8988T (cell line): Measurements from ENCODE around the gene PACC1.

Experiments used
- DNase-seq: peaks from one replicate; pipeline ENCODE4 v3.0.0; 2011

PACC1 gene

GRCh38 chr1:212414328-212415106 lies at the start of gene PACC1:
TSS of gene PACC1 (minus strand) at chr1:212414886. CDS start at chr1:212414757, 129 bp downstream.
- DNase-seq, result peak; percentile 89

GRCh38 chr1:212463565-212464285 lies 49.0 kb upstream of the PACC1 start:
- DNase-seq, result no peak

- no peak for DNase-seq
Measured at GRCh38 chr1:212461916-212462660, 47.4 kb upstream of the PACC1 start.

- DNase-seq, result no peak
Measured at GRCh38 chr1:212460376-212460775, 45.7 kb upstream of the PACC1 start.

GRCh38 chr1:212459656-212460055 lies 45.0 kb upstream of the PACC1 start:
- DNase-seq, result no peak

- no peak for DNase-seq
Measured at GRCh38 chr1:212458817-212459216, 44.1 kb upstream of the PACC1 start.

- peak; percentile 57 for DNase-seq
Measured at GRCh38 chr1:212457740-212458338, 43.2 kb upstream of the PACC1 start.

GRCh38 chr1:212455803-212456528 lies 41.3 kb upstream of the PACC1 start:
- DNase-seq, result peak; percentile 74

- no peak for DNase-seq
Measured at GRCh38 chr1:212455401-212455800, 40.7 kb upstream of the PACC1 start.

- DNase-seq, result no peak
Measured at GRCh38 chr1:212454741-212455140, 40.1 kb upstream of the PACC1 start.

- no peak for DNase-seq
Measured at GRCh38 chr1:212453156-212453857, 38.6 kb upstream of the PACC1 start.

GRCh38 chr1:212452323-212453155 lies 37.9 kb upstream of the PACC1 start:
- no peak for DNase-seq

GRCh38 chr1:212451416-212452322 lies 37.0 kb upstream of the PACC1 start:
- DNase-seq, result no peak

GRCh38 chr1:212450331-212450881 lies 35.7 kb upstream of the PACC1 start:
- no peak for DNase-seq

GRCh38 chr1:212447478-212447877 lies 32.8 kb upstream of the PACC1 start:
- DNase-seq, result no peak

GRCh38 chr1:212446333-212446732 lies 31.6 kb upstream of the PACC1 start:
- no peak for DNase-seq

GRCh38 chr1:212442408-212442807 lies 27.7 kb upstream of the PACC1 start:
- DNase-seq, result no peak

- DNase-seq, result no peak
Measured at GRCh38 chr1:212440419-212440818, 25.7 kb upstream of the PACC1 start.

GRCh38 chr1:212438831-212439237 lies 24.1 kb upstream of the PACC1 start:
- DNase-seq, result no peak
